HG03135 (cell line): ENCODE results near the gene IL22RA2.

ENCODE experiments used
- ATAC-seq: cut with Tn5 transposase; IDR thresholded peaks from one replicate; pipeline ENCODE4 v1.9.1; 2021; ENCODE audit warnings: mild to moderate bottlenecking, moderate library complexity; ENCODE audit not compliant: unreplicated experiment

IL22RA2 gene

GRCh38 chr6:137167702-137168377 lies 5.6 kb downstream of the IL22RA2 start:
- no peak for ATAC-seq

GRCh38 chr6:137166247-137167098 lies 7.0 kb downstream of the IL22RA2 start:
- ATAC-seq = no peak

DNA sequence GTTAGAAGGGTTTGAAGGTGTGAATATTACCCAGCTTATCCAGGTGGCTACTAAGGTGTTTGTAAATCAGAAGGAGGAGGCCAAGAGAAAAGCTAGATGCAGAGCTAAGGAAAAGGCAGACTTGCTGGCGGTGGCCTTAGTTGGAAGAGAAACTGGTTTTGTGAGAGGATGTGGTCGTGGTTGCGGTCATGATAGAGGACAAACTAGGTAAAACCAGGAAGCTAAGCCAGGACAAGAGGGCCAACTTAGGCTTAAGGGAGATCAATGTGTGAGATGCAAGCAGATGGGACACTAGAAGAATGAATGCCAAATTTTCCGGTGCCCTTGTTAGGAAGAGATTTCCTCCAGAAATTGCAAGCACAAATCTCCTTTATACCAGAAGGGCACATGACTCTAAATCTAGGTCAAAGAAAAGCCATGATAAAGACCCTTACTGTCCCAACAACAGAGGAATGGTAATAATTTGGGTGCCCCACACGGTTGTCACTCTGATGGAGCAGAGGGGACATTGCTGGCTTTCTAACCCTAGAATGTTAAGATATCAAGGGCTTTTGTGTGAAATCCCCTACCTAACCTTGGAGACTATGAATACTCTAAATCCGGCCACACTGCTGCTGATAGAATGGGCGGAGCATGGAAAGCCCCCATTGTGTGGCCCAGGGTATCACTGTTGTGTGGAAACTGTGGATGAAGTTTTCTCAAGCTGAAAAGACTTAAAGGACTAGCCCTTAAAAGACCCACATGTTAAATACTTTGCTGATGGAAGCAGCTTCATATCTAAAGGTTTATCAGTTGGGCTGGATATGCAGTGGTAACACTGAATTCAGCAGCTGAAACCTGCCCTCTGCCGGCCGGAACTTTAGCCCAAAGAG lies 7.8 kb downstream of the IL22RA2 start:
- ATAC-seq = peak; percentile 54

DNA sequence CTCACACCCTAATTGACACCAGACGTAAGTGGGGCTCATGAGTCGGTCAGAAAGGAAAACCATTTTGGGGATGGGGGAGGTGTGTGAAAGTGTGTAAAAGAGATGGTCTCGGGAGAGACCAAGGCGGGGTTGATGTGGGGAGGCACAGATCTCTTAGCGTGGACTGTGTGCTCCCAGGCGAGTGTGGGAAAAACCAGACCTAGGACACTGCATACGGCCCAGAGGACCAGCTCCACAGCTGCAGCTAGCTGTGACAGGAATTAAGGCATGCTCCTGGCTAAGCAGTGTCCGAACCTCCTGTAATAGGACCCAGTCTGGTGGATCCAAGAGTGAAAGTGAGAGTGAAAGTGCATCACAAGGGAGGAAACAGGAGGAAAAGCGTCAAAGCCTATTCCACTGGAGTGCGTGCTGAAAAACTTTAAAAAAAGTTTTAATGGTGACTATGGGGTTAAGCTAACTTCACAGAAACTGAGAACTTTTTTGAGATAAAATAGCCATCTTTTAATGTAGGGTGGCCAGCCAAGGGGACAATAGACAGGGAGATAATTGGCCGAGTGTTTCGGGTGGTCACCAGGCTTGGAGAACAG lies 9.6 kb downstream of the IL22RA2 start:
- ATAC-seq = no peak

GRCh38 chr6:137162692-137163306 lies 10.6 kb downstream of the IL22RA2 start:
- no peak for ATAC-seq

DNA sequence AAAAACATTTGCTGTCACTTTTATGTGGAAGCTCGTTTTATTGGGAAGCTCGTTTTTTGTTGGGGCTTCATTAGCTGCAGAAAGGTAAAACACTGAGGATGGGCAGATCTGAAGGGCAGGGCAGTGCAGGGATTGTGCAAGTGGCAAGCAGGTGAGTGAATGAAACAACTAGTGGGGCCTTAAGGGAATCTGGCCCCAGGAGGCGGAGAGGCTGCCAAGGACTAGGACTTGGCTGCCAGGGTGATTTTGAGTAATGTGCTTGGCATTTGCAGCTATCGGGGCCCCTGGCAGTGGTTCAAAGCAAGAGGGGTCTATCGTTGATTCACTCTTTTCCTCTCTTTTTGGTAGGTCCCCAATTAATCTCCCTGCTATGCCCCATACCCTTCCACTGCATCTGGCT lies 11.5 kb downstream of the IL22RA2 start:
- no peak for ATAC-seq

- no peak for ATAC-seq
These were observed 12.7 kb downstream of the IL22RA2 start for GRCh38 chr6:137160763-137161162.

GRCh38 chr6:137159912-137160311 lies 13.5 kb downstream of the IL22RA2 start:
- no peak for ATAC-seq

DNA sequence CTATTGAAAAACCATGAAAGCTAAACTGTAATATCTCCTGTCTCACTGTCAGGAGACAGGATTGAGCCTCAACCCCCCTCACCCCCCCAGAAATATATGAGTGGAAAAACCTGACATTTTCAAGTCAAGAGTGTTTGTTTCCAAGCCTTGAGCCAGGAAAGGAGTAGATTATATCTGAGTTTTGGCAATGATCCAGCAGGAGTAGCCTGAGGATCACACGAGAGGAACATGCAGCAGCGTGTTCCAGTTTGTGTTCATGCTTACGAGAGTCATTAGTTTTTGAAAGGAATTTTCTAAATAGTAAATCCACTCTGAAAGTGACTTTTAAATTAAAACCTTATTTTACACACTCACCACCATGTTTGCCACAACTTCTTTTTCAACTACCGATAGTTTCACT lies 15.8 kb downstream of the IL22RA2 start:
- ATAC-seq = no peak

- ATAC-seq = no peak
These were observed 16.8 kb downstream of the IL22RA2 start for GRCh38 chr6:137156650-137157049.

DNA sequence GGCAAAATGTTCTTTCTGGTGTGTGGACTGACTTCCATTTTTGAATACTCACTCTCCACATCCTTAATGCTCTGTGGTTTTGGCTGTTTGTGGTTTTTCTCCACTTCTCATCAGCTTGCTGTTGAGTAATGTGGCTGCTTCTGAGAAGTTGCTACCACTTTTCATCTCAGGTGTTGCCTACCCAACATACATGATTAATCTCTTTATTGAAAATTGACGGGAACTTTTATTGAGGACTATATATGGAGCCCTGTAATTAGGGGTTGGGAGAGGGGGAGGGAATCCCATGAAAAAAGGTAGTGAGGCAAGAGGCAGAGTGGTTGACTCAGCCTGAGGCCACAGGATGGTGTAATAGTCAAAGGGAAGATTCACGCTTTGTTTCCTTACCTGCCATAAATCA lies 17.6 kb downstream of the IL22RA2 start:
- no peak for ATAC-seq

- no peak for ATAC-seq
These were observed 23.4 kb downstream of the IL22RA2 start for GRCh38 chr6:137150072-137150471.

GRCh38 chr6:137149035-137149393 lies 24.4 kb downstream of the IL22RA2 start:
- ATAC-seq = no peak

- no peak for ATAC-seq
These were observed 25.0 kb downstream of the IL22RA2 start for GRCh38 chr6:137148306-137149034.

GRCh38 chr6:137147195-137147594 lies 26.2 kb downstream of the IL22RA2 start:
- ATAC-seq = no peak

DNA sequence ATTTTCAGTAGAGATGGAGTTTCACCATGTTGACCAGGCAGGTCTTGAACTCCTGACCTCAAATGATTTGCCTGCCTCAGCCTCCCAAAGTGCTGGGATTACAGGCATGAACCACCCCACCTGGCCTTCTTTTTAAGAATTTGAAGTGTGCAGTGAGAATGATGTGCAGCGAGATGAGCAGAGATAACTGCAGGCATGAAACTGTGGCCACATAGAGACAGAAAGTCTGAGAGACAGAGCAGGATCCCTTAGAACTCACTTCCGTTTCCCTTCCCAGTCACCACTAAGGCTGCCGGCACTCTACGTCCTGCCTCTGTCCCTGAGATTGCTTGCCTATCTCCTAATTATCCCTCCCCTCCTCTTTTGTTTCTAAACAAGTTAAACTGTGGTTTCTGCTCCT lies 27.2 kb downstream of the IL22RA2 start:
- no peak for ATAC-seq

- ATAC-seq = no peak
These were observed 28.0 kb downstream of the IL22RA2 start for GRCh38 chr6:137145421-137145820.

DNA sequence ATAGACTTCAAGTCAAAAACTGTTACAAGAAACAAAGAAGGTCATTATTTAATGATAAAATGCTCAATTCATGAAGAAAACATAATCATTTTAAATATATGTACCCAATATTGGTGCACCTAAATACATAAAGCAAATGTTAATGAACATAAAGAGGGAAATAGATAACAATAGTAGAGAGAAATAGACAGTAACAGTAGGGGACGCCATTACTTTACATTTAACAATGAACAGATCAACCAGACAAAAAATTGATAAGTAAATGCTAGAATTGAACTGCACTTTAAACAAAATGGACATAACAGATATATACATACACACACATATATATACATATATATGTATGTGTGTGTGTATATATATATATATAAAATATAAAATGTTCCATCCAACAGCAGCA lies 37.4 kb downstream of the IL22RA2 start:
- ATAC-seq = no peak

GRCh38 chr6:137134483-137134882 lies 39.0 kb downstream of the IL22RA2 start:
- no peak for ATAC-seq

DNA sequence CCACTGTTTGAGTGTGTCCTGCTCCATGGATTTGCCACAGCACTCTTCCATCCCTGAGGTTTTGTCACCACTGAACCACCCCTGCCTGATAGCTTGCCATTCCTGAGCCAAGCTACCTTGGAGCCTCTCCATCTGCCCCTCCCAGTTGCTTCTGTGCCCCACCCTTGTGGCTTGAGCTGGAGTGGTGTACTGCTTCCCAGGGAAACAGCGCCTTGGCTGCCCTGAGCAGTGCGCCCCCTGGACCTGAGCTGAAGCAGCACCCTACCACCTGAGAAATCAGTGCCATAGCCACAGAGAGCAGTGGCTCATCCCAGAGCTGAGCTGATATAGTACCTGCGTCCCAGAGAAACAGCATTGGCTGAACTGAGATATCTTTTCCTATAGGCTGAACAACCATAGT lies 40.3 kb downstream of the IL22RA2 start:
- ATAC-seq = no peak
